NAMALWA (cell line): ENCODE data around the gene EPO.
A peak's percentile ranks its signal among the peaks of the same experiment; 100 is the strongest.
"Not testable (repeated sequence)": the region's sequence is repeated elsewhere in the genome, so short reads cannot be mapped to it uniquely, and the experiment has no call there.

Experiments
- DNase-seq: peaks from one replicate; pipeline ENCODE4 v3.0.0-alpha.2; 2015; ENCODE audit warnings: low spot score

EPO gene

GRCh38 chr7:100683659-100684533 lies 36.4 kb upstream of the EPO start:
- no peak for DNase-seq

GRCh38 chr7:100684534-100685042 lies 35.7 kb upstream of the EPO start:
- DNase-seq: no peak

- DNase-seq: no peak
Observed at GRCh38 chr7:100685049-100685605, 35.1 kb upstream of the EPO start.

- no peak for DNase-seq
Observed at GRCh38 chr7:100685631-100686145, 34.6 kb upstream of the EPO start.

- DNase-seq: no peak
Observed at GRCh38 chr7:100686201-100686821, 34.0 kb upstream of the EPO start.

GRCh38 chr7:100686822-100687211 lies 33.5 kb upstream of the EPO start:
- DNase-seq: no peak

GRCh38 chr7:100687261-100687660 lies 33.0 kb upstream of the EPO start:
- DNase-seq: no peak

- no peak for DNase-seq
Observed at GRCh38 chr7:100687751-100688300, 32.4 kb upstream of the EPO start.

GRCh38 chr7:100688326-100688860 lies 31.9 kb upstream of the EPO start:
- no peak for DNase-seq

- DNase-seq: peak; percentile 64
Observed at GRCh38 chr7:100689230-100690135, 30.8 kb upstream of the EPO start.

GRCh38 chr7:100691676-100692577 lies 28.3 kb upstream of the EPO start:
- peak; percentile 93 for DNase-seq

- no peak for DNase-seq
Observed at GRCh38 chr7:100692578-100692961, 27.7 kb upstream of the EPO start.

- no peak for DNase-seq
Observed at GRCh38 chr7:100693312-100694097, 26.8 kb upstream of the EPO start.

- peak; percentile 81 for DNase-seq
Observed at GRCh38 chr7:100694098-100694745, 26.0 kb upstream of the EPO start, which contains the start of gene GIGYF1. TSS of gene GIGYF1 (minus strand) at chr7:100694250. CDS start at chr7:100688238, 6,012 bp downstream.

GRCh38 chr7:100696123-100696521 lies 24.1 kb upstream of the EPO start:
- no peak for DNase-seq

- DNase-seq: no peak
Observed at GRCh38 chr7:100699018-100699417, 21.2 kb upstream of the EPO start.

- DNase-seq: not testable (repeated sequence)
Observed at GRCh38 chr7:100701089-100701488, 19.2 kb upstream of the EPO start.

- peak; percentile 92 for DNase-seq
Observed at GRCh38 chr7:100705320-100705752, 14.9 kb upstream of the EPO start.
